ENCODE data around the gene ADAM15. TPM values are rescaled to one million over a fixed set of nuclear protein-coding genes. Genes with fewer than 3 reads are reported as not detected.

The ADAM15 gene
- total RNA-seq, 1 donor from 2014 or later, result 7.6 TPM

GRCh38 chr1:155086128-155086741, 35.1 kb downstream of the ADAM15 start:
- Mint-ChIP-seq H3K27ac (ENCODE audit: unreplicated experiment) (no peak overlapping the region), H3K27me3 (ENCODE audit: unreplicated experiment) (peaks cover 21% of the 10 kb centered on the region), H3K36me3 (ENCODE audit: unreplicated experiment) (no peaks in the 10 kb centered on the region), H3K4me1 (ENCODE audit: low read depth, unreplicated experiment) (peaks cover 16% of the 10 kb centered on the region), H3K4me3 (ENCODE audit: unreplicated experiment) (no peak overlapping the region), H3K9me3 (ENCODE audit: unreplicated experiment) (peaks cover 8% of the 10 kb centered on the region)
- DNase-seq, result peak; percentile 85
- TF ChIP-seq, protein P1, sequence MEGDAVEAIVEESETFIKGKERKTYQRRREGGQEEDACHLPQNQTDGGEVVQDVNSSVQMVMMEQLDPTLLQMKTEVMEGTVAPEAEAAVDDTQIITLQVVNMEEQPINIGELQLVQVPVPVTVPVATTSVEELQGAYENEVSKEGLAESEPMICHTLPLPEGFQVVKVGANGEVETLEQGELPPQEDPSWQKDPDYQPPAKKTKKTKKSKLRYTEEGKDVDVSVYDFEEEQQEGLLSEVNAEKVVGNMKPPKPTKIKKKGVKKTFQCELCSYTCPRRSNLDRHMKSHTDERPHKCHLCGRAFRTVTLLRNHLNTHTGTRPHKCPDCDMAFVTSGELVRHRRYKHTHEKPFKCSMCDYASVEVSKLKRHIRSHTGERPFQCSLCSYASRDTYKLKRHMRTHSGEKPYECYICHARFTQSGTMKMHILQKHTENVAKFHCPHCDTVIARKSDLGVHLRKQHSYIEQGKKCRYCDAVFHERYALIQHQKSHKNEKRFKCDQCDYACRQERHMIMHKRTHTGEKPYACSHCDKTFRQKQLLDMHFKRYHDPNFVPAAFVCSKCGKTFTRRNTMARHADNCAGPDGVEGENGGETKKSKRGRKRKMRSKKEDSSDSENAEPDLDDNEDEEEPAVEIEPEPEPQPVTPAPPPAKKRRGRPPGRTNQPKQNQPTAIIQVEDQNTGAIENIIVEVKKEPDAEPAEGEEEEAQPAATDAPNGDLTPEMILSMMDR (IDR thresholded peaks at IDR 0.05; ENCODE audit: partially characterized antibody, unreplicated experiment), result peak; percentile 100

DNA sequence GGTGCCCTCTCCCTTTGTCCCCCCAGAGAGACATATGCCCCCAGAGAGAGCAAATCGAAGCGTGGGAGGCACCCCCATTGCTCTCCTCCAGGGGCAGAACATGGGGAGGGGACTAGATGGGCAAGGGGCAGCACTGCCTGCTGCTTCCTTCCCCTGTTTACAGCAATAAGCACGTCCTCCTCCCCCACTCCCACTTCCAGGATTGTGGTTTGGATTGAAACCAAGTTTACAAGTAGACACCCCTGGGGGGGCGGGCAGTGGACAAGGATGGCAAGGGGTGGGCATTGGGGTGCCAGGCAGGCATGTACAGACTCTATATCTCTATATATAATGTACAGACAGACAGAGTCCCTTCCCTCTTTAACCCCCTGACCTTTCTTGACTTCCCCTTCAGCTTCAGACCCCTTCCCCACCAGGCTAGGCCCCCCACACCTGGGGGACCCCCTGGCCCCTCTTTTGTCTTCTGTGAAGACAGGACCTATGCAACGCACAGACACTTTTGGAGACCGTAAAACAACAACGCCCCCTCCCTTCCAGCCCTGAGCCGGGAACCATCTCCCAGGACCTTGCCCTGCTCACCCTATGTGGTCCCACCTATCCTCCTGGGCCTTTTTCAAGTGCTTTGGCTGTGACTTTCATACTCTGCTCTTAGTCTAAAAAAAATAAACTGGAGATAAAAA, 35.9 kb downstream of the ADAM15 start:
- peaks cover 16% of the 10 kb centered on the region for H3K27me3 Mint-ChIP-seq (ENCODE audit: unreplicated experiment)
- H3K4me1 Mint-ChIP-seq (ENCODE audit: low read depth, unreplicated experiment), result peaks cover 12% of the 10 kb centered on the region
- no peak for DNase-seq
- no peak overlapping the region for H3K4me3 Mint-ChIP-seq (ENCODE audit: unreplicated experiment)
- peaks cover 5% of the 10 kb centered on the region for H3K9me3 Mint-ChIP-seq (ENCODE audit: unreplicated experiment)
- no peaks in the 10 kb centered on the region for H3K36me3 Mint-ChIP-seq (ENCODE audit: unreplicated experiment)
- TF ChIP-seq, protein P1 (IDR thresholded peaks at IDR 0.05; ENCODE audit: partially characterized antibody, unreplicated experiment), result no peak
- no peak overlapping the region for H3K27ac Mint-ChIP-seq (ENCODE audit: unreplicated experiment)

DNA sequence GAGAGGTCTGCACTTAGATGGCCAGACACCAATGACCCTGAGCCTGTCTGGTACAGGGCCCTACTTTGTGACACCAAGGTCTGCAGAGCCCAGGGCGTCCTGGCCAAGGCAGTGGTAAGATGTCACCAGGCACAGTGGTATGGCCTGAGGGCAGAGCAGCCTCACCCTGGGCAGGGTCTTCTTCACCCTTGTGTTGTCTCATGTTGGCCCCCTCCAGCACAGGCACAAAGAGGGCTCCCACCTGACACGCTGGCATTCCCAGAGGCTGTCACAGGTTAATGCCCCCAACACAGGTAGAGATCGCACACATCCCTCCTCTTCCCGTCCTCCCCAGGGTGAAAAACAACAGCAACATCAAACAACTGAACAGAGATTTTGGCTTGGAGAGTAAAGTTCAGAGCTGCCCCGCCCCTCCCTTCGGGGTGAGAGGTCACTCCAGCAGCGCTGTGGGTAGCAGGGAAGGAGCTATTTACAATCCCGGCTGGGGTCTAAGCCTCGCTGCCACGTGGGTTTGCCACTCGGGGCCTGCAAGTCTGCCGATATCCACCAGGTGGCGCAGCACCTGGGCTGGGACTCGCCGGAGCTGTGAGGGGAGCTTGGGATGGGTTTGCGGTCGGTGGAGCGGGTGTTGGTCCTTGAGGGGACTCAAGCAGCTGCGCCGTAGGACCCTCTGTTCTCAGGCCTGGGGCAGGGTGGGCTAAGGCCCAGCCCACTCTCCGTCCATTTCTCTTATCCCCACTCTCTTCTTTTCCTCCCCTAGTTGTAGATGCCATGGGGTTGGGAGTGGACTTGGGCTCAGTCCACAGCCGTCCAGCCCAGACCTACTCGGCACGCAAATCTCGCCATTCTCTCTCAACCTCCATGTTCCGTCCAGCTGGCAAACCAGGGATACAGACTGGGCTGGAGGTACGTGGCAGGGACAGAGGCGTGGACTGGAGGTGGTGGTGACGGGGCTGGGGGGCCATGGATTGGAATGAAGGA, 40.2 kb downstream of the ADAM15 start:
- no peak overlapping the region for H3K27ac Mint-ChIP-seq (ENCODE audit: unreplicated experiment)
- TF ChIP-seq, protein P1 (IDR thresholded peaks at IDR 0.05; ENCODE audit: partially characterized antibody, unreplicated experiment), result peak; percentile 99

DNA sequence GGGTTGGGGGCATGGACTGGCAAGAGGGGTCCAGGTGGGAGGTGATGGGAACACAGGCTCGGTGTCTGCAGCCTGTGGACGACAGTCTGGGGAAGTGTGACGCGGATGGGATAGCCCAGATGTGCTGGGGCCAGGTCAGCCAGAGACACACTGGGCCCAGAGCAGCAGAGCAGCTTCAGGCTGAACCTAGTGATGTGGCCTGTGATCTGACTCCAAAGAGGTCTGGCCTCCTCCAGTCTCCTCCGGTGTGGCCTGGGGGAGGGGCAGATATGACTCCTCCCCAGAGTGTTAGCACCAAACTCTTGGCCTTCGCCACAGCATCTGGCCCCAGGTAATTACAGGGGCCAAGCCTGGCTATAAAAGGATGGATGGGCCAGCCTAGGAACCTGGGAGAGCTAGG, 41.0 kb downstream of the ADAM15 start:
- Mint-ChIP-seq H3K27me3 (ENCODE audit: unreplicated experiment) (peaks cover 8% of the 10 kb centered on the region), H3K27ac (ENCODE audit: unreplicated experiment) (no peak overlapping the region), H3K4me1 (ENCODE audit: low read depth, unreplicated experiment) (peaks cover 14% of the 10 kb centered on the region), H3K9me3 (ENCODE audit: unreplicated experiment) (peaks cover 9% of the 10 kb centered on the region), H3K4me3 (ENCODE audit: unreplicated experiment) (no peak overlapping the region), H3K36me3 (ENCODE audit: unreplicated experiment) (no peaks in the 10 kb centered on the region)
- no peak for DNase-seq
- TF ChIP-seq, protein P1 (IDR thresholded peaks at IDR 0.05; ENCODE audit: partially characterized antibody, unreplicated experiment), result no peak

More for the DNA sequence above, 40.2 kb downstream of the ADAM15 start:
- peaks cover 14% of the 10 kb centered on the region for H3K4me1 Mint-ChIP-seq (ENCODE audit: low read depth, unreplicated experiment)
- H3K27me3 Mint-ChIP-seq (ENCODE audit: unreplicated experiment), result peaks cover 8% of the 10 kb centered on the region
- peak; percentile 92 for DNase-seq
- H3K36me3 Mint-ChIP-seq (ENCODE audit: unreplicated experiment), result no peaks in the 10 kb centered on the region
- H3K9me3 Mint-ChIP-seq (ENCODE audit: unreplicated experiment), result peaks cover 9% of the 10 kb centered on the region
- peak overlapping the region; percentile 61 for H3K4me3 Mint-ChIP-seq (ENCODE audit: unreplicated experiment)
